PC-9 (cell line): ENCODE data around the gene MTMR10.

ENCODE experiments used
- CTCF ChIP-seq: fragments of 200-600 bp; sonication (generic); conservative IDR thresholded peaks from 2 replicates; pipeline ENCODE4 v1.6.1; 2017; ENCODE audit warnings: mixed run types, antibody characterized with exemption, mild to moderate bottlenecking, moderate library complexity
- EZH2 ChIP-seq: fragments of 200-600 bp; sonication (generic); IDR thresholded peaks from 2 replicates; pipeline ENCODE4 v1.8.0; 2017; ENCODE audit warnings: antibody characterized with exemption, low read depth

- TF ChIP-seq CTCF = no peak
- no peak for TF ChIP-seq EZH2
Observed at GRCh38 chr15:31021067-31021665, 29.7 kb upstream of the MTMR10 start.
